CD4-positive, alpha-beta T cell treated with Interleukin-15 for 1 hour (primary cell): Measurements from ENCODE around the gene TEKTIP1.

ENCODE experiments used
- DNase-seq: peaks from one replicate; pipeline ENCODE4 v3.0.0-alpha.2; 2020

The TEKTIP1 gene

DNA sequence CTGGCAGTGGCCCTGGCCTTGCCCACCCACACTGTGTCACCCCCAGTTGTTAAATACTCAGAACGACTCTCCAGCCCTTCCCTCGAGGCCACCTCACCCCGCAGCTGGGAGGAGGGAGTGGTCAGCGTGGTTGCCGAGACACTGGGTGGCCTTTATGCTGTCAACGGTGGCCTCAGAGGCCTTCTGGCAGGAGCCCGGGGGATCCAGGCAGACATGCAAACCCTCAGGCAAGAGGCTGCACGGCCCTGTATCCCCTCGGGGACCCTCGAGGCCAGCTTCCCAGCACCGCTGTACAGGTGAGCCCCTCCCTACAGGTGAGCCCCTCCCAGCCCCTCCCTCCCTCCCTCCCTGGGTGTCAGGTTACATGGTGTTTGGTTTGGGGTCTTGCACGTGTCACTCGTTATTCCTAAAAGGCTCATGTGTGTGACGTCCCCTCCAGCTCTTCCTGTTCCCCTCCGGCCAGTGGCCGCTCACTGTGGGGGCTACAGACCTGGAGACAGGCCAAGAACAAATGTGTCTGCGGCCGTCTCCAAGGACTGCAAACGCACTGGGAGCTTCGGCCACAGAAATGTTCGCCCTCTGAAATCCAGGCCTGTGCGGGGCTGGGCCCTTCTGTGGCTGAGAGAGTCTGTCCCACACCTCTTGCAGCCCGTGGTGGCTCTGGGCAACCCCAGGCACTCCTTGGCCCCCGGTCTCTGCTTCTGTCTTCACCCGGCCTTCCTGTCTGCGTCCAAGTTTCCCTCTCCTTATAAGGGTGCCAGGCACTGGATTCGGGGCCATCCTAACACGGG is at the start of gene TEKTIP1:
Gene TEKTIP1, plus strand, starts transcription at position 210 of the 791 bp plus-strand sequence. Its CDS starts 4 bp downstream, at position 214.
- DNase-seq = no peak

DNA sequence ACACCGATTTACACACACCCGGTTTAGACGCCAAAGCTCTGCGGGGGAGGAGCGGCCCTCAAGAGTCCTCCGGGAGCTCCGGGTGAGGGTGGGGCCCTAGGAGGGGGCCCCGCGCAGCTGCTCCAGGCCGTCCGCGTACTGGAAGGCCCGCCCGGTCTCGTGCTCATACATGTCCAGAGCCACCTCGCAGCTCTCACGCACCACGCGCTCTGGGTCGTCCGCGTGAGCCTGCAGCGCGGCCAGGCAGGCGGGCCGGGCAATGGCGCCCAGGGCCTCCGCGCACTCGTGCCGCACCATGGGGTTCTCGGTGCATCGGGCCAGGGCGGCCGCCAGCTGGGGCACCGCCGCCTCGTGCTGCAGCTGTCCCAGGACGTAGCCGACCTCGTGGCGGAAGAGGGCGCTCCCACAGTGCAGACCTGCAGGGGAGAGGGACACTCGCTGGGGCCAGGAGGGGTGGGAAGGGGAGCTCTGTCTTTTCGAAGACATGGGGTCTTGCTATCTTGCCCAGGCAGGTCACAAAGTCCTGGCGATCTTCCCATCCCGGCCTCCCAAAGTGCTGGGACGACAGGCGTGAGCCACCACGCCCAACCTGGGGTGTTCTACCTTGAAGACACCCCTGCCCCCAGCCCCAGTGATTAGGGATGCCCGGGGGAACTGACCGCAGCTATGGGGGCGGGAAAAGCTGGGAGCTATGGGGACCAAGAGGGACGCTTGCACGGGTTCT is 47.4 kb upstream of the TEKTIP1 start:
- no peak for DNase-seq

DNA sequence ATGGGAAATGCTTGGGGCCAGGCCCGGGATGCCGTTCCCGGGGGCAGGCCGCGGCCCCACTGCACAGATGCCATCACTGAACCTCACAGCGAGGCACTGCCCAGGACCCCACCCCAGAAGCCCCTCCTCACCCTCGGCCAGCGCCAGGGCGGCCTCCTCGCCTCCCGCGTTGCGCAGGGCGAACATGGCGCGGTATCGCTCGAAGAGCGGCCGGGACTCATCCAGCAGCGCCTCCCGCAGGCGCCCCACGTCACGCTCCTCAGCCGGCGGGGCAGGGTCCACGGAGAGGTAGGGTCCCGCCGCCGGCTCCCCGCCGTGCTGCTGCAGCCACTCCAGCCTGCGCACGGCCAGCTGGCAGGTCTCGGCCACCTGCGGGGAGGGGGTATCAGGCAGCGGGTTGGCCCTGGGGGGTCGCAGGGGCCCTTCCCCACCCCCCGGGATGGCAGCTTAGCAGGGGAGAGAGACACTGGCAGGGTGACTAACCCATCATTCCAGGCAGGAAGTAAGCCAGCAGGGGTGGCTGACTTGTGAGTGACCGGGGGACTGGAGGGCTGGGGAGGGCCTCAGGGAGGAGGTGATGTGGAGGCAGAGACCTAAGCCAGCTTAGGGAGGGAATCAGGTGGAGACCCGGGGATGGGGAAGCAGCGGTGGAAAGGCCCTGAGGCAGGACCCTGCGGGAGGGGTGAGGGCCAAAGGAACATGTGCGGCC is 46.7 kb upstream of the TEKTIP1 start:
- no peak for DNase-seq

DNA sequence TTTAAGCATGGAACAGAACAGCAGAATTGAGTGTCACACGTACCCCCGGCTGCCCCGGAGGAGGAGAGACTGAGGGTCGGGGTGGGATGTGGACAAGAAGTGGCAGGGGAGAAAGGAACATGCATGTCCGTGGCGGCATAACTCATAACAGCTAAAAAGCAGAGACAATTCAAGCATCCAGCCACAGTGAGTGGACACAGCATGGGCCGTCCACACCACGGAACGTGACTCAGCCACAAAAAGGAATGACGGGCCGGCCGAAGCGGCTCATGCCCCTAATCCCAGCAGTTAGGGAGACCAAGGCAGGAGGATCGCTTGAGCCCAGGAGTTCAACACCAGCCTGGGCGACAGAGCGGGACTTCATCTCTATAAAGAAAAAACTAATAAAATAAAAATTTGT is 46.1 kb upstream of the TEKTIP1 start:
- no peak for DNase-seq

GRCh38 chr19:3493651-3494050 is 45.3 kb upstream of the TEKTIP1 start:
- DNase-seq = no peak

GRCh38 chr19:3494051-3494450 is 44.9 kb upstream of the TEKTIP1 start:
- DNase-seq = no peak

- peak; percentile 51 for DNase-seq
Measured at GRCh38 chr19:3494559-3494958, 44.4 kb upstream of the TEKTIP1 start.

GRCh38 chr19:3496392-3497273 is 42.3 kb upstream of the TEKTIP1 start:
- DNase-seq = no peak

DNA sequence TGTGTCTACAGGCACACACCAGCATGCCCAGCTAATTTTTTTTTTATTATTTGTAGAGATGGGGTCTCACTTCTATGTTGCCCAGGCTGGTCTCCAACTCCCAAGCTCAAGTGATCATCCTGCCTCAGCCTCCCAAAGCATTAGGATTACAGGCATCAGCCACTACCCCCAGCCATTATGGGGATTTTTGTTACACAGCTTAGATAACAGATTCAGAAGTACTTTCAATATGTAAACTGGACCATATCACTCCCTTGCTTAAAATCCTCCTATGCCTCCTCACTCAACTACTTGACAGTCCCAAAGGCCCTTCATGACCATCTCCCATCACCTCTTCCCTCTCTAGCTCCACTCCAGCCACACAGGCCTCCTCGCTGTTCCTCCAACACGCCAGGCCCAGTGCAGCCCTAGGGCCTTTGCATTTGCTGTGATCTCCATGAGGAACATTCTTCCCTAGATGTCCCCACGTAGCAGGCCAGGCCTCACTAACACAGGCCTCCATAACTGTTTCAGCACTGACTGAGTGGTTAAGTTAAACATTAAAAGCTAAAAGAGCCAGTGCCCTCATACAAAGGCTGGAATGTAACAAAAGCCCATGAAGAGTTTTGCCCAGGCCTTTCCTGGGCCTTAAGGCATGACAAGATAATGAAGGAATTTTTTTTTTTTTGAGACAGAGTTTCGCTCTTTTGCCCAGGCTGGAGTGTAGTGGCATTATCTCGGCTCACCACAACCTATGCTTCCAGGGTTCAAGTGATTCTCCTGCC is 41.0 kb upstream of the TEKTIP1 start:
- no peak for DNase-seq

GRCh38 chr19:3499738-3500428 is 39.1 kb upstream of the TEKTIP1 start:
- no peak for DNase-seq

DNA sequence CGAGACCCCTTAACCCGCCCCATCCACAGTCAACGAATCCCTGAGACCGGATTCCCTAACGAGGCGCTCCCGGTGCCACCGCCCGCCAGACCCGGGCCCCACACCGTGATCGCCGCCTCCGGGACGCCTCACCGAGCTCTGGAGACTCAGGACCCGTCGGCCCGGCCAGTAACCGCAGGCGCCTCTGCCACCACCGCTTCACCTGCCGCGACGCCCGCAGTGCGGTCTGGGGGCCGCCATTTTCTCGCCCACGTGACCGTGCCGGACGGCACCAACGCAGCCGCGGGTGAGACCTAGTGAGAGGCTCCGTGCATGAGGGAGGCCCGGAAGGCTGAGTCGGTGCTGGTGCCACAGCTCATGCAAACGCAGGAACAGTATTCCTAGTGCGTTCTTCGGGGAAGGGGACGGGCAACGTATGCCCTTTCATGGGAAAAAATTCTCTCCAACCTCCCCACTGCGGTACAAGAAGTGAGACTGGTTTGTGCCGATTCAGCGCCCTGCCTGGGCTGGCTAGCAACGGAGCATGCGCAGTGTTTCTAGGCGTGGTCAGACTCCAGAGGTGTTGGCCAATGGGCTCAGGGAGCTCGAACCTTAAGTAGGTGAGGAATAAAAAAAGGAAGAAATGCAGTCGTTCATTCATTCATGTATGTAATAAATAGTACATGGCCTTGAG is 38.4 kb upstream of the TEKTIP1 start, which contains the start of gene DOHH:
Gene DOHH, minus strand, starts transcription at position 246 of the 673 bp plus-strand sequence. CDS start 3,860 bp downstream, outside the sequence.
- DNase-seq = peak; percentile 96

GRCh38 chr19:3501780-3502179 is 37.2 kb upstream of the TEKTIP1 start:
- DNase-seq = no peak

DNA sequence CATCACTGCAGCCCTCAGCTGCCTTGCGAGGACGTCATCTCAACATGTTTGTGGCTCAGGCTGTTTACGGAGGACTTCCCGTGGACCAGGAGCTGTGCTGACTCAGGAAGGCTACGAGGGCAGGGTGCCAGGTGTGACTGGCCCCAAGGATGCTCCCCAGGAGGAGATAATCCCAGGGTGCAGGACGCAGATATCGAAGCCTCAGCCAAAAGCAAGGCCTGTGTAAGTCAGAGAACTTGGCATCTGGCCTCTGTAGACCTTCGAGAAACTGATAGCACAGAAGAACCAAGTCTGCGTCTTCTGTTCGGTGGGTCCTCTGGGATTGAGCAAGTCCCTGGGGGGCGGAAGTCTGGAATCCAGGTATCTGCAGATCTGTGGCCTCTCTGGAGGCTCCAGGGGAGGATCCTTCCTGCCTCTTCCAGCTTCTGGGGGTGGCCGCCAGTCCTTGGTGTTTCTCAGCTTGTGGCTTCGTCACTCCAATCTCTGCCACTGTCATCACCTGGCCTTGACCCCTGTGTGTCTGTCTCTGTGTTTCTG is 35.9 kb upstream of the TEKTIP1 start:
- no peak for DNase-seq

DNA sequence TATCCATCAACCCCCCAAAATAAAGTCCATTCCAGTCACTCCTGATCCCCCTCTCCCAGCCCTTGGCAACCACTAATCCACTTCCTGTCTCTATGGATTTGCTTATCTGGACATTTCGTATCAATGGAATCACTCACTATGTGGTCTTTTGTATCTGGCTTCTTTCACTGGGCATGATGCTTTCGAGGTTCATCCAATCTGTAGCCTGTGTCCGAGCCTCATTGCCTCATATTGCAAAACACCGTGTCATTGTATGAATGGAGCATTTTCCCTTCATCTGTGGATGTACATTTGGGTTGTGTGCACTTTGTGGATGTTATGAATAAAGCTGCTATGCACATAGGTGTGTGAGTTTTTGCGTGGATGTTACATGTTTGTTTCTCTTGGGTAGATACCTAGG is 34.2 kb upstream of the TEKTIP1 start:
- no peak for DNase-seq

DNA sequence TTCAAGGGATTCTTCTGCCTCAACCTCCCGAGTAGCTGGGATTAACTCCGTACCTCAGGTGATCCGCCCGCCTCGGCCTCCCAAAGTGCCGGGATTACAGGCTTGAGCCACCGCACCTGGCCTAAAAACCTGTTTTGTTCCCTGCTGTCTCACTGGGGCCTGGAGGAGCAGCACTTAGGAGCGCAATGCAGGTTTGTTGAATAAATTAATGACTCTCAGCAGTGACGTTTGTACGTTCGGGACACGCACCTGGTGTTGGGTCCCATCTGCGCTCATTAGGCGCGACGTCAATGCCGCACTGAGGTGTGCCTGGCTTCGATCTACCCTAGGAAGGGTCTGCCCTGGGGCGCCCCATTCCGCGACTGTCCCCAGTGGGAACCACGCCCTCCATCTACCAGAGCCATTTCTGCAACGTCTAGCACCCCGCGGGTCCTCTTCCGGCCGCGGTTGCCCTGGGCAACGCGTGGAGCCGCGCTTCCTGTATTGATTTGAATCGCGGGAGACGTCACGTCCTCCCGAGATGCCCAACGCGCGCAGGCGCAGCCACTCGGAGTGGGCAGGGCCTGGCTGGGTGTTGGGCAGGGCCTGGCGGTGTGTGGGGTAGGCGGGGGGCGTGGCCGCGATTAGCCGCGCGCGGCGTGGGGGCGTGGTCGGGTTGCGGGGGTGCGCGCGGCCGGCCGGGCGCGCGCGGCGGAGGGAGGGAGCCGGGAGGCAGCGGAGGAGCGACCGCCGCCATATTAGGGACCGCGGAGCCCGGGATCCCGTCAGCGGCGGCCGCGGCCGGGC is 33.2 kb upstream of the TEKTIP1 start, which contains the start of gene FZR1:
Gene FZR1, plus strand, starts transcription at position 714 of the 786 bp plus-strand sequence. CDS start 16,679 bp downstream, outside the sequence.
- peak; percentile 100 for DNase-seq

DNA sequence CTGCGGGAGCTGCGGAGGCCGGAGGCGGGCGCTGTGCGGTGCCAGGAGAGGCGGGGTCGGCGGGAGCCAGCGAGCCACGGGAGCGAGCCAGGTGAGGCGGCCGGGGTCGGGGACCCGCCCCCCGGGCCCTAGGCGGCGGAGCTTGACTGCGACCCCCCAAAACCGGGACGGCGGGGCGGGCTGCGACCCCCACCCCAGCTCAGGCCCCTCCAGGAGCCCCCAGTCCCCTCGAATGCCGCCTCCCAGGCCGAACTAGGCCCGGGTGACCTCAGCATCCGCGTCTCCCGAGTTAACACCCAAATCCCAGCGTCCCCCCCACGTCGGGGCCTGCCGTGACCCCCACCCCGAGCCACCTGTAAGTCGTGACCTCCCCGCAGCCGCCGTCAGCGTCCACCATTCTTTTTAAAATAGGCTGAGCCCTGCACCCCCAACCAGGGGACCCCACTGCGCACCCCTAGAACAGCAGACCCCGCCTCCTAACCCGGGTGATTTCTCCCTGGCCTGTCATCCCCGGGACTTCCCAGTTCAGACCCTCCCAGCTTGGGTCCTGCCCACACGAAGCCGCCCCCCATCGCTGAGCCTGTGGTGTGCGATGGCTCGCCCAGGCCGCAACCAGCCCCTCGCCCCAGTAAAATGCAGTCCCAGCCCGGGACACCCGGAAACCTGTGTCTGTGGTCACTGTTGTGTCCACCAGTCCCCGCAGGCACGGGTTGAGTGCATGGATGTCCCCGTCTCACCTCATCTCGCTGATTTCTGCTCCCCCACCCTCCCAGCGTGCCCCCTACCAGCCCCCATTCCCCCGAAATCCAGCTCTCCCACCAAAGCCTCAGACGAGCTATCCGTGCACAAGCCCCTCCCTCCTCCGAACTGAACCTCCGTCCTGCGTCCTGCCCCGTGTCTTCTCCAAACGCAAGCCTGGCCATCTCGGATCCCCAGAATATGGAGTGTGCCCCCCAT is 32.3 kb upstream of the TEKTIP1 start:
- peak; percentile 55 for DNase-seq

- DNase-seq = peak; percentile 51
Measured at GRCh38 chr19:3507371-3508120, 31.4 kb upstream of the TEKTIP1 start.
